GM21717 (cell line): ENCODE data around the gene PIEZO1.
"Not testable (repeated sequence)": the region's sequence is repeated elsewhere in the genome, so short reads cannot be mapped to it uniquely, and the experiment has no call there.

Source experiments
- ATAC-seq: cut with Tn5 transposase; IDR thresholded peaks from one replicate; pipeline ENCODE4 v1.9.1; 2021; ENCODE audit warnings: mild to moderate bottlenecking, moderate library complexity; ENCODE audit not compliant: unreplicated experiment

PIEZO1 gene

DNA sequence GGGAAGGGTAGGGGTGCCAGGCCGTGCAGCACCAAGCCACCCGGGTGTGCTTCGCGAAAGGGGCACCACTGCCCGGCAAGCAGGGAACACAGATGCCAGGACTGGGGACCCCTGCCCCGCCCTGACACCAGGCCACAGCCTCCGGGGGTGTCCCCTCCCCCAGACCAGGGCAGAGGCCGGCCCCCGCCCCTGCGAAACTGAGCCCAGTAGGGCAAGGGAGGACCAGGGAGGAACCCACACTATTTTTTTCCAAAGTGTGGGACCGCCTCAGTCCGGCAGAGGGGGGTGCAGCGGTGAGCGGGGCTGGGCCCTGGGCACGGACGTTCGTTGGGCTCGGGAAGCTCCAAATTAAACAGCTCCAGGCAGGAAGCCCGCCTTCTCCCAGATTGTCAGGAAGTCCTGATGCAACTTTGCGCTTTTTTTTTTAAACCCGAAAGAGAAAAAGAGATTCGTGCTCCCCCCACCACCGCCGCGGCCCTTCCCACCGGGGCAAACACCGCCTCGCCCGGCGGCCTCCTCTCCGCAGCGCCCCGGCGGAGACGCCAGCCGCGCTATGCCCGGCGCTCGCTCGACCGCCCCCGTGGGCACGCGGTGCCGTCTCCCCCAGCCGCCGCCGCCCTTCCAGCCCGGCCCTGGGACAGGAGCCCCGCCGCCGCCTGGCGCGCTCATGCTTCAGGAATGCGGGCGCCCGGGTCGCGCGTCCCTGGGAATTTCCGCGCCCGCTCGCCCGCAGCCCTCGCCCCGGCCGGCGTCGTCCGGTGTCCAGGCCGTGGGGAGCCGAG is 755 bp downstream of the PIEZO1 start:
- ATAC-seq, result no peak

GRCh38 chr16:88783391-88784073 is 1.5 kb downstream of the PIEZO1 start:
- ATAC-seq, result no peak

GRCh38 chr16:88782454-88783390 is 2.3 kb downstream of the PIEZO1 start:
- no peak for ATAC-seq

DNA sequence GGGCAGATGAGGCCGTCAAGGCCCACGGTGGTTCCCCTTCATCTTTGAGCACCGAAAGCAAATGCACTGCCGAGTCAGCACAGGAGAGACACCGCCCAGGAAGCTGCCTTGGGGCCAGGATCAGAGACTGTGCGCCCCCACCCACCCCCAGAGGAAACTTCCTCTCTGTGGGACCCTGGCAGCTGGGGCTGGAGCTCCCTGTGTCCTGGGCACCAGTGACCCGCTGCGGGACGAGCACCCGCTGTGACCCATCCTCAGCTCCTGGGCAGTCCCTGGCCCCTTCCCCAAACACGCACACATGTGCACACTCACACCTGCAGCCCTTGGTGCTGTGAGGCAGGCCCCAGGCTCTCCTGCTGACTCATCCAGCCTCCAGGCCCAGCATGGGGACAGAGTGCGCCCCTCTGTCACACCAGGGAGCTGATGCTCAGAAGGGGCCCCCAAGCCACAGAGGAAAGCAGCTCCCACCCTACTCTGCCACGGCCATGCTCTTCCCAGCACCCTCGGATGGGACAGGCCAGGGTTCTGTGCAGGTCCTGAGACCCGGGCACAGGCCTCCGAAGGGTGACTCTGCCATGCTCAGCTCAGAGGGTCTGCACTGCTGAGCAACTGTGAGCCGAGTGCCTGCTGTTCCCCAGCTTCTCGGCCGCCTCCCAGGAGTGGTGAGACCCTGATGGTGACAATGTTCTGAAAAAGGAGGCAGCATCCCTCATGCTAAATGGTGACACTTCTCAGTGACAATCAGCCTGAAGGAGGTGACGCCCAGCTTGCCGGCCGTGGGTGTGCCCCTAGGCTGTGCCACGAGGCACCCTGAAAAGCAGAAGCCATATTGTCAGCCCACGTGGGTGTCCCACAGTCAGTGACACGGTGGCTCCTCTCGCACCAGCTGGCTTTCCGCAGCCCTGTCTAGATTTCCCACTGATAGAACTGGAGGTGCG is 3.6 kb downstream of the PIEZO1 start:
- ATAC-seq, result no peak

DNA sequence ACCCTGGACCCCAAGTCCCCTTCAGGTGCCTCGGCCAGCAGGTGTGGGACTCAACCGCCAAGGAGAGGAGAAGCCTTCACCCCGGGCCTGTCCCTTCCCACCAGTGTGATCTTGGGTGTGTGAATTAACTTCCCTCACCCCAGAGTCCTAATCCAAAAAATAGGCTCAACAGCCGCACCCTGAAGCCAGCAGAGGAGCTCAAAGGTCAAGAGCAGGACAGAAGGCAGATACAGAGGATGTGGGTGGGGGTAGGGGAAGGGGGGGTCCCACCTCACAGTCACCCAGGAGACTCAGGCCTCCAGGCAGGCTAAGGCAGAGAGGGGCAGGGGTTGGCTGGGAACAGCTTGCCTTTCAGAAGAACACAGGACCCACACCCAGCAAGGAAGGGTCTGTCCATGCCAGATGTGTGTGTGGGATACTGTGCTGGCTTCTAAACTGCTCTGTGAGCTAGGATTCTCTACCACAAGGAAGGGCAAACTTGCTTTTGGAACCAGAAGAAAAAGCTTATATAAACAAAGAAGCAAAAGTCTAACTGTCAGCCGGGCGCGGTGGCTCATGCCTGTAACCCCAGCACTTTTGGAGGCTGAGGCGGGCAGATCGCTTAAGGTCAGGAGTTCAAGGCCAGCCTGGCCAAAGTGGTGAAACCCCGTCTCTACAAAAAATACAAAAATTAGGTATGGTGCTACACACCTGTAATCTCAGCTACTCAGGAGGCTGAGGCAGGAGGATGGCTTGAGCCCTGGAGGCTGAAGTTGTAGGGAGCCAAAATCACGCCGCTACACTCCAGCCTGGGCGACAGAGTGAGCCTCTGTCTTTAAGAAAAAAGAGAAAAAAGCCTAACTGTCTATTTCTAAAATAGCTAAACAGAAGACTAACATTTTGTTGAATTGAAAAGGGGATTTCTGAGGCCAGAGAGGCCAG is 4.6 kb downstream of the PIEZO1 start:
- ATAC-seq, result no peak

GRCh38 chr16:88779406-88780141 is 5.4 kb downstream of the PIEZO1 start:
- no peak for ATAC-seq

DNA sequence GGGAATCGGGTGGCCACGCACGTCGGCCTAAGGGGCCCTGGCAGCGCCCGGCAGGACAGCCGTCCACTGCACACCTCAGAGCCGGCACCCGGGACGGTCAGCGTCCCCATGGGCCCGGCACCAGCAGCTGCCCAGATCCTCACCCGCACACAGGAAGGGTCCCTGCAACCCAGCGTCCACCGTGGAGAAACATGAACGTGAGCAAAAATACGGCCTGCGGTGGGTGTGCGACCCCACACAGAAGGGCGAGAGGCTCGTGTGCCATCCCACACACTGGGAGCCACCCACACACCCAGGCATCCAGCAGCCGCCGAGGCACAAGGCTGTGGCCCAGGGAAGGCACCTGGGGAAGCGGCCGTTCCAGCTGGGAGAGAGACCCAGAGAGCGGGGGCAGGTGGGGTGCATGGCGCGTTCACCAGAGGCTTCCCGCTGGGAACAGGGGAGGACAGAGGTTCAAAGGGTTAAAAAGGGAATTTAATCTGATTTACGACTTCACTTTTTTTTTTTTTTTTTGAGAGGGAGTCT is 6.4 kb downstream of the PIEZO1 start:
- ATAC-seq, result no peak

DNA sequence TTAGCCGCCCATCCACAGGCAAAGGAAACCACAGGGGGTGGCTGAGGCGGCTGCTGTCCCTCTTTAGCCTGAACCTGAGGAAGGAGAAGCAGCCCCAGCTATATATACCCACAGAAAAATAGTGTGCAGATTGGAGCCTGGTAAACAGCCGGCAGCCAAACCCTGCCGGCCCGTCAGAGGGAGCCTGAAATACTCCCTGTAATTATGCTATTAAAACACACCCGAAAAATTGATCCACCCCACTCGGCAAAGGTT is 6.8 kb downstream of the PIEZO1 start:
- no peak for ATAC-seq

DNA sequence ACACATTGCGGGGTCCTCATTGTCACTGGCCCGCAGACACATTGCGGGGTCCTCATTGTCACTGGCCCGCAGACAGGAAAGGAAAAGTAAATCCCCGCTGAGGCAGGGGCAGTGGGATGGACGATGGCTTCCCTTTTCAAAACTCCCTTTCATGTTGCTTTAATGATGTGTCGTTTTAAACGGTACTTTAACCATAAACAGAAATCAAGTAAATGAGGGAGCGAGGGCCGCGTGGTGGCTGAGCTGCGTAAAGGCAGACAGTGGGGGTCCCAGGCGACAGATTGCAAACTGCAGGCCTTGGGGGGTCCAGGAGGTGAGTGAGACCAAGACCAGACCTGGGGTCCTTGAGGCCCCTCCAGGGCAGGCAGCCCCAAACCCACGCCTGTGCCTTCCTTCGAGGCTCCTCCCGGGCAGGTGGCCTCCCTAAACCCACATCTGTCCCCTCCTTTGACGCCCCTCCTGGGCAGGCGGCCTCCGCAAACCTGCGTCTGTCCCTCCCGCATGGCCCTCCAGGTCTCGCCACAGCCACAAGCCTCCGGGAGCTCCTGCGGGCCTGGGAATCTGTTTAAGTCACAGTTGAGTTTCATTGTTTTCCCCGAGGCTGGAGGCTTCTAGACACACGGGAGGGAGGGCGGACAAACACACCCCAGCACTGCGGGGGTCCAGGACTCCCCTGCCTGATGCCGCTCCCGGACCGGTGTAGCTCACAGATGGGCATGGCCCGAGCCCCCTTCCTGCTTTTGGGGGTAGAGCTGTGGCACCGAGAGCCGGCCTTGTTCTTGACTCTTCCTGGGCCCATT is 7.3 kb downstream of the PIEZO1 start:
- no peak for ATAC-seq

DNA sequence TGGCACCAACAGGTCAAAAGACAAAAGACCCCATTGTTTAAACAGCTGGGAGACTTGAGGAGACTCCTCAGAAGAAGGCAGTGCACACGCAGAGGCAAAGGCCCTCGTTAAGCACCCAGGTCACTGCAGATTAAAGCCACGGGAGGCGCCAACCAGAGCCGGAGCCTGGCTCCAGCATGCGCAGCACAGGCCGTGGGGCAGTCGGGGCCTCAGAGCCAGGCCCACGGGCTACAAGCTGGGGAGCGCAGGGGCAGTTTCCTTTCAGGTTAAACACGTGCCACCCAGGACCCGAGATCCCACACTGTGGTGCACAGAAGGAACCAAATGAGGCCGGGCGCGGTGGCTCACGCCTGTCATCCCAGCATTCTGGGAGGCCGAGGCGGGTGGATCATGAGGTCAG is 9.2 kb downstream of the PIEZO1 start:
- ATAC-seq, result no peak

DNA sequence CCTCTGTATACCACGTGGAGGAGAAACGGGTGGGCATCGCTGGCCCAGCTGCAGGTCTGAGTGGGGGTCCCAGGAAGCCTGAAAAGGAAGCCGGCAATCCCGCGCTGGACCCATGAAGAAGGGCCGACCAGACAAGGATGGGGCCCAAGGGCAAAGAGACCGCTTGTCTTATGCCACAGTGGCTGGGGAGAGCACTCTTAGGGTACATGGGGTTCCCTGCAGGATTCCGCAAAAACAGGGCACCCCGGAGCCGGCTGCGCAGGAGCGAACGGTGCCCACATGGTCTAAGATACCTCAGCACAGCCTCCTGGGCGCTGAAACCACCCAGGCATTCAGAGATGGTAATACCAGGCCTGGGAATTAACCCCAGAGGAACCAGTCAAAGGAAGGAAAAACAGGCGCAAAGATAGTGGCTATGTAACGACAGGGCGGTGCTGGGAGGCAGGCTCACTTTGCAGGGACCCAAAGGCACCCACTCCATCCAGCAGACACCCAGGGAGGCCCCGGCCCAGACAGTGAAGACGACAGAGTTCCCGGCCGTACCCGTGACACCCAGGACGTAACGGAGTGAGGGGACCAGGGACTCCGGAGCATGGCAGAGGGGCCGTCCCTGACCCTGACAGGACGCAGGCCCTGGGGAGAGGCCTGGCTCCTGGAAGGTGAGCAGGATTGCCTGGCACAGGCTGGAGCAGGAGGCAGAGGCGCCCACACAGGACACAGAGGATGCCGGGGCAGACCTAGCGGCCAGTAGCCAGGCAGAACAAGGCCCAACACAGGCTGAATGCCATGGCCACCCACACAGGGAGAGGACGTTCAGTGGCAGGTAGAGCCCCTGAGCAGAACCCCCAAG is 10.3 kb downstream of the PIEZO1 start:
- no peak for ATAC-seq

DNA sequence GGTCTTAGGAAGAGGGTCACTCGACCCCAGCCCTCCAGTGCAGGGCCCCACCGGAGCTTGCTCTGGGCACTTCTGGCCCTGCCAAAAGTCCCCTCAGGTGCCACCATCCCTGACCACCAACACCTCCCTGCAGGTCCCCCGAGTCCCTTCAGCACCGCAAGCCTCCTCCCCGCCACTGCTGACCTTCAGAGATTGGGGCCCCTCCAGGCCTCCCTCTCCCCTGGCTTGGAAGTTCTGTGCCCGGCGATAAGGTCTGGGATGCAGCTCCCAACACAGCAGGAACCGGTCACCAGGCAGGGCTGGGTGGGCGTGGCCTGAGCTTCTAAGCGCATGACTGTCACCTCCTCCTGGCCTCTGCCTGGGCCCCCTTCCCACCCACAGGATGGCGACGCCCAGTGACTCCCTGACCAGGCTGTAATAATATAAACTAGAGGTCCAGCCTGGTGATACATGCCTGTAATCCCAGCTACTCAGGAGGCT is 11.2 kb downstream of the PIEZO1 start:
- ATAC-seq, result no peak

GRCh38 chr16:88772871-88773811 is 11.9 kb downstream of the PIEZO1 start:
- ATAC-seq, result no peak

DNA sequence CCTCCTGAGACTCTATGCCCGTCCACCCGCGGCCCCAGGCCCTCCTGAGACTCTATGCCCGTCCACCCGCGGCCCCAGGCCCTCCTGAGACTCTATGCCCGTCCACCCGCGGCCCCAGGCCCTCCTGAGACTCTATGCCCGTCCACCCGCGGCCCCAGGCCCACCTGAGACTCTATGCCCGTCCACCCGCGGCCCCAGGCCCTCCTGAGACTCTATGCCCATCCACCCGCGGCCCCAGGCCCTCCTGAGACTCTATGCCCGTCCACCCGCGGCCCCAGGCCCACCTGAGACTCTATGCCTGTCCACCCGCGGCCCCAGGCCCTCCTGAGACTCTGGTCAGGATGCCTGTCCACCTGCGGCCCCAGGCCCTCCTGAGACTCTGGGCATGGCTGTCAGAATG is 13.2 kb downstream of the PIEZO1 start:
- ATAC-seq, result not testable (repeated sequence)

DNA sequence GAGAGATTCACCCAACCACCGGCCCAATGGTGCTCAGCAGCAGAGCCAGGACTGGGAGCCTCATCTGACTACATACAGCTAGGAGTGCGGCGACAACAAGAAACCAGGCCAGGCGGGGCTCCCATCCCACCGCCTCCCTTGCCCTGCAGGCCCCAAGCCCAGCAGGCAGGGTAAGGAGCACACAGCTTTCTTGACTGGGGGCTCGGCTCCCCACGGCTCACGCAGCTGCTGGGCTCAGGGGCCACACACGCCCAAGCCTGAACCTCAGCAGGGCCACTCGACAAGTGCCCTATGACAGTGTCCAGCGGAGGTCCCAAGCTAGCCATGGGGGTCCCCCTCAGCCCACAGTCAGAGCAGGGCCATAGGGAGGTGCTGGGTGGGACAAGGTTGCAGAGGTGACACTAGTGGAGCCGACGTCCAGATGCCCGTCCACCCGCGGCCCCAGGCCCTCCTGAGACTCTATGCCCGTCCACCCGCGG is 13.7 kb downstream of the PIEZO1 start:
- no peak for ATAC-seq
